ENCODE results near the gene ZNF555. TPM values are rescaled to one million over a fixed set of nuclear protein-coding genes. Genes with fewer than 3 reads are reported as not detected.
A peak's percentile ranks its signal among the peaks of the same experiment; 100 is the strongest.

Gene ZNF555
- total and polyA plus RNA-seq, 2 of the 13 experiments (the other 11 are each of a cell fraction or from before 2014, with no cell fraction given), result 5.0 to 8.0 TPM

GRCh38 chr19:2840794-2841791 lies at the start of gene ZNF555 (continued):
- 0 out of 2 replicates have a peak, but pooled peaks have one; percentile 12 for TF ChIP-seq ELF3 (CRISPR knock-in tag; IDR thresholded peaks at IDR 0.05)
- TF ChIP-seq, protein P1, sequence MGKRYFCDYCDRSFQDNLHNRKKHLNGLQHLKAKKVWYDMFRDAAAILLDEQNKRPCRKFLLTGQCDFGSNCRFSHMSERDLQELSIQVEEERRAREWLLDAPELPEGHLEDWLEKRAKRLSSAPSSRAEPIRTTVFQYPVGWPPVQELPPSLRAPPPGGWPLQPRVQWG (CRISPR knock-in tag; IDR thresholded peaks at IDR 0.05; ENCODE audit: borderline replicate concordance, low read depth), result no peak
- no peak for TF ChIP-seq ZNF512 (CRISPR knock-in tag; IDR thresholded peaks at IDR 0.05)
- TF ChIP-seq TP53 (CRISPR knock-in tag; conservative IDR thresholded peaks at IDR 0.05), result peak; percentile 47; the same call in 1 of the 2 replicates
- TF ChIP-seq ZSCAN20 (CRISPR knock-in tag; IDR thresholded peaks at IDR 0.05; ENCODE audit: borderline replicate concordance), result no peak

GRCh38 chr19:2791876-2792275 lies 49.4 kb upstream of the ZNF555 start:
- H3K9me3 ChIP-seq (ENCODE audit: low read length), result no peaks in the 10 kb centered on the region
- in situ Hi-C loops (cut with HindIII; ENCODE audit: extremely low pct_ligation_motif_present, low pct_unique_long_range_greater_than_20kb) (no loop called here), intact Hi-C loops (cut with micrococcal nuclease; ENCODE audit: unreplicated experiment) (no loop called here)
- peaks cover 15% of the 10 kb centered on the region for H4K20me1 ChIP-seq (ENCODE audit: insufficient read depth, low read length)
- no peak overlapping the region for H3K9ac ChIP-seq (ENCODE audit: insufficient read depth, low read depth, low read length)
- H3K27ac ChIP-seq (ENCODE audit: extremely low read length, insufficient read depth, low read length), result no peak overlapping the region
- no peak overlapping the region for H3K4me3 ChIP-seq (replicated peaks in 1 of 3; ENCODE audit: insufficient read depth in 1 of 3, low read depth in 2 of 3, low read length in 3 of 3)
- BruUV-seq (replicated peaks), result no TSS peak
- CTCF ChIA-PET (ENCODE audit: low intra/inter-chr PET ratio, low total read pairs), result no interaction called here
- peaks cover 20 to 49% of the 10 kb centered on the region in 2 experiments for H3K36me3 ChIP-seq (replicated peaks in 1 of 2; ENCODE audit: control insufficient read depth in 1 of 2, insufficient read depth in 2 of 2, low read length in 2 of 2)
- peaks cover 23% of the 10 kb centered on the region for H3K79me2 ChIP-seq (ENCODE audit: insufficient read depth, low read length)
- POLR2A ChIA-PET, result no interaction called here
- peaks cover 47% of the 10 kb centered on the region for H3K4me1 ChIP-seq (ENCODE audit: insufficient read depth, low read length)
- no peak for DNase-seq (ENCODE audit: low spot score)
- no peak for ATAC-seq
- H2AFZ ChIP-seq (ENCODE audit: low read length), result no peak overlapping the region
- FAIRE-seq, result no peak
- no peak overlapping the region for H3K4me2 ChIP-seq (ENCODE audit: low read depth, low read length)
- no peaks in the 10 kb centered on the region for H3K27me3 ChIP-seq (ENCODE audit: control insufficient read depth in 1 of 2, insufficient read depth in 2 of 2, low read length in 2 of 2)
- TF ChIP-seq TCF7 (IDR thresholded peaks at IDR 0.05; ENCODE audit: low read depth) (no peak), SMC3 (IDR thresholded peaks at IDR 0.05; ENCODE audit: low read length) (no peak), ZNF225 (CRISPR knock-in tag; IDR thresholded peaks at IDR 0.05) (no peak), ZFYVE20 (CRISPR knock-in tag; IDR thresholded peaks at IDR 0.05; ENCODE audit: borderline replicate concordance, low read depth) (no peak), POLR2AphosphoS2 (IDR thresholded peaks at IDR 0.05; ENCODE audit: low read depth, low read length) (no peak), GLI4 (CRISPR knock-in tag; IDR thresholded peaks at IDR 0.05; ENCODE audit: borderline replicate concordance) (no peak), BHLHE40 (IDR thresholded peaks at IDR 0.05; ENCODE audit: low read length) (no peak), NBN (conservative IDR thresholded peaks at IDR 0.05) (no peak), ZSCAN20 (CRISPR knock-in tag; IDR thresholded peaks at IDR 0.05; ENCODE audit: borderline replicate concordance) (no peak)
- TF ChIP-seq, protein P2, sequence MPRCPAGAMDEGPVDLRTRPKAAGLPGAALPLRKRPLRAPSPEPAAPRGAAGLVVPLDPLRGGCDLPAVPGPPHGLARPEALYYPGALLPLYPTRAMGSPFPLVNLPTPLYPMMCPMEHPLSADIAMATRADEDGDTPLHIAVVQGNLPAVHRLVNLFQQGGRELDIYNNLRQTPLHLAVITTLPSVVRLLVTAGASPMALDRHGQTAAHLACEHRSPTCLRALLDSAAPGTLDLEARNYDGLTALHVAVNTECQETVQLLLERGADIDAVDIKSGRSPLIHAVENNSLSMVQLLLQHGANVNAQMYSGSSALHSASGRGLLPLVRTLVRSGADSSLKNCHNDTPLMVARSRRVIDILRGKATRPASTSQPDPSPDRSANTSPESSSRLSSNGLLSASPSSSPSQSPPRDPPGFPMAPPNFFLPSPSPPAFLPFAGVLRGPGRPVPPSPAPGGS (CRISPR knock-in tag; IDR thresholded peaks at IDR 0.05), result no peak
- WGBS (ENCODE audit: low lambda C conversion rate), result 93% methylated on average over 16 of the region's 16 CpGs
